ENCODE measurements around the gene RPS19BP1. TPM values are rescaled to one million over a fixed set of nuclear protein-coding genes. Genes with fewer than 3 reads are reported as not detected.

The RPS19BP1 gene
- total RNA-seq, 2 donors from 2014 or later, result 61.4 to 111 TPM

DNA sequence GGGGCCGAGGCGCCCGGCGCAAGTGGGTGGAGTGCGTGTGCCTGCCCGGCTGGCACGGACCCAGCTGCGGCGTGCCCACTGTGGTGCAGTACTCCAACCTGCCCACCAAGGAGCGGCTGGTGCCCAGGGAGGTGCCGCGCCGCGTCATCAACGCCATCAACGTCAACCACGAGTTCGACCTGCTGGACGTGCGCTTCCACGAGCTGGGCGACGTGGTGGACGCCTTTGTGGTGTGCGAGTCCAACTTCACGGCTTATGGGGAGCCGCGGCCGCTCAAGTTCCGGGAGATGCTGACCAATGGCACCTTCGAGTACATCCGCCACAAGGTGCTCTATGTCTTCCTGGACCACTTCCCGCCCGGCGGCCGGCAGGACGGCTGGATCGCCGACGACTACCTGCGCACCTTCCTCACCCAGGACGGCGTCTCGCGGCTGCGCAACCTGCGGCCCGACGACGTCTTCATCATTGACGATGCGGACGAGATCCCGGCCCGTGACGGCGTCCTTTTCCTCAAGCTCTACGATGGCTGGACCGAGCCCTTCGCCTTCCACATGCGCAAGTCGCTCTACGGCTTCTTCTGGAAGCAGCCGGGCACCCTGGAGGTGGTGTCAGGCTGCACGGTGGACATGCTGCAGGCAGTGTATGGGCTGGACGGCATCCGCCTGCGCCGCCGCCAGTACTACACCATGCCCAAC is 44.6 kb downstream of the RPS19BP1 start:
- Histone ChIP-seq H3K9ac (ENCODE audit: low read depth in 2 of 2, low read length in 2 of 2) (no peak overlapping the region), H3K4me3 (no peak overlapping the region), H3K27ac (no peak overlapping the region), H3K4me1 (peaks cover 7% of the 10 kb centered on the region), H3K9me3 (no peaks in the 10 kb centered on the region), H3K36me3 (no peaks in the 10 kb centered on the region), H3K27me3 (no peaks in the 10 kb centered on the region)
- intact Hi-C loops (cut with DNase I), result no loop called here
- no peak for DNase-seq
- TF ChIP-seq, protein P1, sequence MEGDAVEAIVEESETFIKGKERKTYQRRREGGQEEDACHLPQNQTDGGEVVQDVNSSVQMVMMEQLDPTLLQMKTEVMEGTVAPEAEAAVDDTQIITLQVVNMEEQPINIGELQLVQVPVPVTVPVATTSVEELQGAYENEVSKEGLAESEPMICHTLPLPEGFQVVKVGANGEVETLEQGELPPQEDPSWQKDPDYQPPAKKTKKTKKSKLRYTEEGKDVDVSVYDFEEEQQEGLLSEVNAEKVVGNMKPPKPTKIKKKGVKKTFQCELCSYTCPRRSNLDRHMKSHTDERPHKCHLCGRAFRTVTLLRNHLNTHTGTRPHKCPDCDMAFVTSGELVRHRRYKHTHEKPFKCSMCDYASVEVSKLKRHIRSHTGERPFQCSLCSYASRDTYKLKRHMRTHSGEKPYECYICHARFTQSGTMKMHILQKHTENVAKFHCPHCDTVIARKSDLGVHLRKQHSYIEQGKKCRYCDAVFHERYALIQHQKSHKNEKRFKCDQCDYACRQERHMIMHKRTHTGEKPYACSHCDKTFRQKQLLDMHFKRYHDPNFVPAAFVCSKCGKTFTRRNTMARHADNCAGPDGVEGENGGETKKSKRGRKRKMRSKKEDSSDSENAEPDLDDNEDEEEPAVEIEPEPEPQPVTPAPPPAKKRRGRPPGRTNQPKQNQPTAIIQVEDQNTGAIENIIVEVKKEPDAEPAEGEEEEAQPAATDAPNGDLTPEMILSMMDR (IDR thresholded peaks at IDR 0.05), result no peak

DNA sequence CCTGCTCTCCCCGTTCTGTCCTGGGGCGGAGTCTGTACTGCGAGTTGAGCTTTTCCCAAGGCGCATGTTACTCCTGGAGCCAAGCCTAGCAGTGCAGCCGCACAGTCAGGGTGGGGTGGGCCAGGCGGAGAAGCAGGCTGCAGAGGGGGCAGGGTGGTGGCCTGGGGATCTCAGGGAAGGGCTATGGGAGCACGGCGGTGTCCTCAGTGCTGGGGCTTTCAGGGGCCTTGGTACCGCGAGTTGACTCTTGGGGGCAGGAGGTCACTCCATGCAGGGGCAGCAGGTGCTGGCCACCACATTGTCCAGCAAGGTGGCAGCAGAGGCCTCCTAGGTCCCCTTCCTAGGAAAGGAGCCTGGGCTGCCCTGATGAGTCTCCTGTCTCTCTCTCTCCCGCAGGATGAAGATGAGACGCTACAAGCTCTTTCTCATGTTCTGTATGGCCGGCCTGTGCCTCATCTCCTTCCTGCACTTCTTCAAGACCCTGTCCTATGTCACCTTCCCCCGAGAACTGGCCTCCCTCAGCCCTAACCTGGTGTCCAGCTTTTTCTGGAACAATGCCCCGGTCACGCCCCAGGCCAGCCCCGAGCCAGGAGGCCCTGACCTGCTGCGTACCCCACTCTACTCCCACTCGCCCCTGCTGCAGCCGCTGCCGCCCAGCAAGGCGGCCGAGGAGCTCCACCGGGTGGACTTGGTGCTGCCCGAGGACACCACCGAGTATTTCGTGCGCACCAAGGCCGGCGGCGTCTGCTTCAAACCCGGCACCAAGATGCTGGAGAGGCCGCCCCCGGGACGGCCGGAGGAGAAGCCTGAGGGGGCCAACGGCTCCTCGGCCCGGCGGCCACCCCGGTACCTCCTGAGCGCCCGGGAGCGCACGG is 45.4 kb downstream of the RPS19BP1 start:
- intact Hi-C loops (cut with DNase I), result no loop called here
- peaks cover 7% of the 10 kb centered on the region for H3K4me1 ChIP-seq
- no peaks in the 10 kb centered on the region for H3K27me3 ChIP-seq
- no peak overlapping the region for H3K4me3 ChIP-seq
- TF ChIP-seq, protein P1 (IDR thresholded peaks at IDR 0.05), result no peak
- H3K9me3 ChIP-seq, result no peaks in the 10 kb centered on the region
- H3K27ac ChIP-seq, result no peak overlapping the region
- no peak overlapping the region for H3K9ac ChIP-seq (ENCODE audit: low read depth in 2 of 2, low read length in 2 of 2)
- no peak for DNase-seq
- H3K36me3 ChIP-seq, result no peaks in the 10 kb centered on the region

DNA sequence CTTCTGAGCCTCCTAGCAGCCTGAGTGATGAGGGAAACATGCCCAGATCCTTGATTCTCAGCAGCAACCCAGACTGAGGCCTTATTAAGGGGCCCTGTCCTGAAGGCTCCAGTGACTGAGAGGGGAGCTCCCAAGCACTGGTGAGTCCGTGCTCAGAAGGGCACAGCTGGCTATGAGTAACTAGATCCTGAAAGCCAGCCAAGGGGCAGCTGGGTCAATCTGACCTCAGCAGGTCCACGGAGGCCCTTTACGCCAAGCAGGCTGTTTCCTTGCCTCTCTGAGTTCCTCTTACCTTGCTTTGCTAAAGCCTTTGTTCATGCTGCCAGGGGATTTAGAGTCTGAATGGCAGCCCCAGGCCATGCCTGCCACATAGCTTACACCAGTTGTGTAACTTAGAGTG is 49.8 kb downstream of the RPS19BP1 start:
- intact Hi-C loops (cut with DNase I), result no loop called here
- TF ChIP-seq, protein P1 (IDR thresholded peaks at IDR 0.05), result no peak
- H3K27me3 ChIP-seq, result no peaks in the 10 kb centered on the region
- no peak overlapping the region for H3K9ac ChIP-seq (ENCODE audit: low read depth in 2 of 2, low read length in 2 of 2)
- H3K9me3 ChIP-seq, result no peaks in the 10 kb centered on the region
- no peaks in the 10 kb centered on the region for H3K36me3 ChIP-seq
- no peaks in the 10 kb centered on the region for H3K4me1 ChIP-seq
- DNase-seq, result no peak
- no peak overlapping the region for H3K27ac ChIP-seq
- H3K4me3 ChIP-seq, result no peak overlapping the region

DNA sequence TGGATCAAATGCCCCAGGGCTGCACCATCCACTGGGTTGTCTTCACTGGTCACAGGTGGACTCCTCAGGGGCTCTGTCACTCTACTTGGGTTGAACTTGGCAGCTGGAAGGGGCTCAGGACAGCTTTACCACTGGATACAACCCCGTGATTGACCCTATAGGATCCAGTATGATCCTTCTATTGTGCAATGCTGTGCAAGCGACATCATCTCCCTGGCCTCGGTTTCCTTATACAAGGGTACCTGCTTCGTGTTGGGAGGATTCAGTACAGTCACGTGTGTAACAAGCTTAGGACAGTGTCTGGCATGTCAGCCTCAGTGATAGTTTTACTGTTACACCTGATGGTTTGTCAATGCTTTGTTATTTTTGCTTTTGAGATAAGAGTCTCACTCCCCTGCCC is 51.0 kb downstream of the RPS19BP1 start:
- no peaks in the 10 kb centered on the region for H3K36me3 ChIP-seq
- no peak overlapping the region for H3K4me3 ChIP-seq
- no peak overlapping the region for H3K9ac ChIP-seq (ENCODE audit: low read depth in 2 of 2, low read length in 2 of 2)
- no peaks in the 10 kb centered on the region for H3K4me1 ChIP-seq
- intact Hi-C loops (cut with DNase I), result no loop called here
- DNase-seq, result no peak
- H3K27ac ChIP-seq, result no peak overlapping the region
- H3K27me3 ChIP-seq, result no peaks in the 10 kb centered on the region
- TF ChIP-seq, protein P1 (IDR thresholded peaks at IDR 0.05), result no peak
- H3K9me3 ChIP-seq, result no peaks in the 10 kb centered on the region

DNA sequence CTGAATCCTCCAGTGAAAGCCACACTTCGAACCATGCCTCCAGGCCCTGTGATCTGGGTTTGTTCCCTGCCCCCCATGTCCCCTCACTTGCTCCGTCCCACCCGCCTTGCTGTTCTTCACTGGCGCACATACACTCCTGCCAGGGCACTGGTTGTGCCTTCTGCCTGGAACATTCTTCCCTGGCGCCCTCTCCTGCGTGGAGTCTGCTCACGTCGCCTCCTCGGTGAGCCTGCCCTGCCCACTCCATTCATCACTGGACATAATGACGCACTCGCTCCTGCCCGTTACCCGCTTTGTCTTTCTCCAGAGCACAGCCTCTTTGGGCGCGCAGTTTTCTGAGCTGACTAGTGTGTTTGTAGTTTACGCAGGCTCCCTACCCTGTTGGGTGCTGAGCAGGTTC is 51.5 kb downstream of the RPS19BP1 start:
- Histone ChIP-seq H3K27me3 (no peaks in the 10 kb centered on the region), H3K36me3 (no peaks in the 10 kb centered on the region), H3K9ac (ENCODE audit: low read depth in 2 of 2, low read length in 2 of 2) (no peak overlapping the region), H3K4me1 (no peaks in the 10 kb centered on the region), H3K27ac (no peak overlapping the region), H3K9me3 (no peaks in the 10 kb centered on the region), H3K4me3 (no peak overlapping the region)
- DNase-seq, result no peak
- intact Hi-C loops (cut with DNase I), result no loop called here
- TF ChIP-seq, protein P1 (IDR thresholded peaks at IDR 0.05), result no peak
